ENCODE results near the gene HPCAL1.

HPCAL1 gene

GRCh38 chr2:10303181-10303693, 533 bp downstream of the HPCAL1 start:
- no peak for TF ChIP-seq CTCF (IDR thresholded peaks at IDR 0.05; ENCODE audit: low read depth, low read length, missing control alignments)
- Histone ChIP-seq H3K36me3 (replicated peaks) (no peaks in the 10 kb centered on the region), H3K27me3 (replicated peaks) (no peaks in the 10 kb centered on the region), H3K27ac (no peak overlapping the region), H3K4me3 (ENCODE audit: low read depth, low read length) (peak overlapping the region; percentile 84)
- in situ Hi-C loops (cut with HindIII; ENCODE audit: low pct_ligation_motif_present, low sequenced_read_pairs): no loop called here
- DNase-seq: no peak

- Histone ChIP-seq H3K27me3 (replicated peaks) (no peaks in the 10 kb centered on the region), H3K27ac (no peak overlapping the region), H3K36me3 (replicated peaks) (no peaks in the 10 kb centered on the region), H3K4me3 (ENCODE audit: low read depth, low read length) (peak overlapping the region; percentile 84)
- peak; percentile 37 for TF ChIP-seq CTCF (IDR thresholded peaks at IDR 0.05; ENCODE audit: low read depth, low read length, missing control alignments)
- in situ Hi-C loops (cut with HindIII; ENCODE audit: low pct_ligation_motif_present, low sequenced_read_pairs): no loop called here
- no peak for DNase-seq
Observed at GRCh38 chr2:10303694-10304378, 1.1 kb downstream of the HPCAL1 start.

- no peak for DNase-seq
- Histone ChIP-seq H3K27me3 (replicated peaks) (no peaks in the 10 kb centered on the region), H3K27ac (no peak overlapping the region), H3K36me3 (replicated peaks) (no peaks in the 10 kb centered on the region), H3K4me3 (ENCODE audit: low read depth, low read length) (peak overlapping the region; percentile 84)
- in situ Hi-C loops (cut with HindIII; ENCODE audit: low pct_ligation_motif_present, low sequenced_read_pairs): no loop called here
- no peak for TF ChIP-seq CTCF (IDR thresholded peaks at IDR 0.05; ENCODE audit: low read depth, low read length, missing control alignments)
Observed at GRCh38 chr2:10304458-10305253, 2.0 kb downstream of the HPCAL1 start.

GRCh38 chr2:10305254-10305635, 2.5 kb downstream of the HPCAL1 start:
- H3K4me3 ChIP-seq (ENCODE audit: low read depth, low read length): no peak overlapping the region
- TF ChIP-seq CTCF (IDR thresholded peaks at IDR 0.05; ENCODE audit: low read depth, low read length, missing control alignments): no peak
- no peak overlapping the region for H3K27ac ChIP-seq
- DNase-seq: no peak
- in situ Hi-C loops (cut with HindIII; ENCODE audit: low pct_ligation_motif_present, low sequenced_read_pairs): no loop called here
- H3K27me3 ChIP-seq (replicated peaks): no peaks in the 10 kb centered on the region
- H3K36me3 ChIP-seq (replicated peaks): no peaks in the 10 kb centered on the region

- TF ChIP-seq CTCF (IDR thresholded peaks at IDR 0.05; ENCODE audit: low read depth, low read length, missing control alignments): peak; percentile 51
- no peak overlapping the region for H3K27ac ChIP-seq
- in situ Hi-C loops (cut with HindIII; ENCODE audit: low pct_ligation_motif_present, low sequenced_read_pairs): no loop called here
- no peaks in the 10 kb centered on the region for H3K36me3 ChIP-seq (replicated peaks)
- DNase-seq: no peak
- no peaks in the 10 kb centered on the region for H3K27me3 ChIP-seq (replicated peaks)
- no peak overlapping the region for H3K4me3 ChIP-seq (ENCODE audit: low read depth, low read length)
Observed at GRCh38 chr2:10305715-10306114, 3.0 kb downstream of the HPCAL1 start.

Data from brain microvascular endothelial cell (primary cell).